K562 (cell line): ENCODE measurements around the gene DNER.

Experiments
- ATF1 ChIP-seq, 2 experiments: fragments of 450-650 bp in 1 of 2; IDR thresholded peaks; 2 replicates each; pipeline ENCODE4 v1.6.1; 2016; ENCODE audit warnings: missing compliant biosample characterization in 1 of 2, missing genetic modification characterization in 1 of 2
- BRD4 ChIP-seq: fragments of 200-600 bp; sonication (generic); IDR thresholded peaks from 2 replicates; pipeline ENCODE4 v1.6.1; 2017; ENCODE audit warnings: inconsistent platforms
- DPF2 ChIP-seq: fragments of 450-650 bp; IDR thresholded peaks from 2 replicates; pipeline ENCODE4 v1.6.1; 2016
- NR2C2 ChIP-seq, 2 experiments: fragments of 200-800 bp in 1 of 2; sonication (Bioruptor generic) in 1 of 2; sonication (generic) in 1 of 2; formaldehyde crosslinking in 1 of 2; IDR thresholded peaks; 2 replicates each; pipeline versions ENCODE4 v1.6.1 to v1.8.0; 2016 to 2022; ENCODE audit warnings: mild to moderate bottlenecking in 1 of 2, missing compliant biosample characterization in 1 of 2, missing genetic modification characterization in 1 of 2, missing genetic modification reagents in 1 of 2
- RBFOX2 ChIP-seq: fragments of 200-400 bp; formaldehyde crosslinking; IDR thresholded peaks from 2 replicates; pipeline ENCODE4 v1.6.1; 2017; ENCODE audit warnings: low read depth, mild to moderate bottlenecking, low read length, moderate library complexity
- RFX5 ChIP-seq: IDR thresholded peaks from 2 replicates; pipeline ENCODE4 v1.6.1; 2011; ENCODE audit warnings: low read depth, mild to moderate bottlenecking, improper control_type of control experiment, low read length
- ZNF121 ChIP-seq: sonication (generic); formaldehyde crosslinking; conservative IDR thresholded peaks from 2 replicates; pipeline ENCODE4 v1.8.0; 2022; ENCODE audit warnings: missing genetic modification reagents
- TF ChIP-seq, protein P1 (sequence below): fragments of 450-650 bp; IDR thresholded peaks from 2 replicates; pipeline ENCODE4 v1.6.1; 2016
- TF ChIP-seq, protein P2 (sequence below), 2 experiments: fragments of 450-650 bp; formaldehyde crosslinking in 1 of 2; IDR thresholded peaks; 2 replicates each; pipeline versions ENCODE4 v1.4.0 to v1.6.1; 2014 to 2020; ENCODE audit warnings: mild to moderate bottlenecking in 2 of 2, borderline replicate concordance in 1 of 2, low read depth in 1 of 2
- TF ChIP-seq, protein P3 (sequence below): fragments of 150-350 bp; IDR thresholded peaks from 2 replicates; pipeline ENCODE4 v1.6.1; 2014; ENCODE audit warnings: low read depth, mild to moderate bottlenecking, low read length, borderline replicate concordance
- TF ChIP-seq, protein P4 (sequence below): fragments of 450-650 bp; IDR thresholded peaks from 2 replicates; pipeline ENCODE4 v1.6.1; 2018; ENCODE audit not compliant: partially characterized antibody

DNA sequence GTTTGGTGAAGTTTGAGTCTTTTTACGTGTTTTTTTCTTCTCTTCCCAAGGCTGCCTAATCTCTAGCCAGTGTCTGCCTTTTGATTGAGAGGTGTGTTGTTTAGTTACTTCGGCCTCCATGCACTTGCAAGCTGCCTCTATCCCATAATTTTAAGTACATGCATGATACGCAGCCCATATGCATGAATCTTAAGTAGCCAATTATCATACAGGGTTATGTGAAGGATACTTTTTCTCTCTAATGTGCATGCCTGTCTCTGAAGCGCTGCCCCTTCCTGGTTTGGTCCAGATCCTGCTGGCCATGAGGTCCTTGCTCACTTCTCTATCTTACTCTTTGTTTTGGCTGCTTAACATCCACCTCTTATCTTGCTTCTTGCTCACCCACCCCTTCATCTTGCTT is 369.4 kb downstream of the DNER start:
- TF ChIP-seq NR2C2 (CRISPR knock-in tag; IDR thresholded peaks at IDR 0.05) = no peak
- no peak for TF ChIP-seq NR2C2 (tag; IDR thresholded peaks at IDR 0.05)
- TF ChIP-seq, protein P1, sequence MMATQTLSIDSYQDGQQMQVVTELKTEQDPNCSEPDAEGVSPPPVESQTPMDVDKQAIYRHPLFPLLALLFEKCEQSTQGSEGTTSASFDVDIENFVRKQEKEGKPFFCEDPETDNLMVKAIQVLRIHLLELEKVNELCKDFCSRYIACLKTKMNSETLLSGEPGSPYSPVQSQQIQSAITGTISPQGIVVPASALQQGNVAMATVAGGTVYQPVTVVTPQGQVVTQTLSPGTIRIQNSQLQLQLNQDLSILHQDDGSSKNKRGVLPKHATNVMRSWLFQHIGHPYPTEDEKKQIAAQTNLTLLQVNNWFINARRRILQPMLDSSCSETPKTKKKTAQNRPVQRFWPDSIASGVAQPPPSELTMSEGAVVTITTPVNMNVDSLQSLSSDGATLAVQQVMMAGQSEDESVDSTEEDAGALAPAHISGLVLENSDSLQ = no peak
- no peak for TF ChIP-seq ATF1 (CRISPR knock-in tag; IDR thresholded peaks at IDR 0.05)
- no peak for TF ChIP-seq ATF1 (tag; IDR thresholded peaks at IDR 0.05)
- TF ChIP-seq, protein P2, sequence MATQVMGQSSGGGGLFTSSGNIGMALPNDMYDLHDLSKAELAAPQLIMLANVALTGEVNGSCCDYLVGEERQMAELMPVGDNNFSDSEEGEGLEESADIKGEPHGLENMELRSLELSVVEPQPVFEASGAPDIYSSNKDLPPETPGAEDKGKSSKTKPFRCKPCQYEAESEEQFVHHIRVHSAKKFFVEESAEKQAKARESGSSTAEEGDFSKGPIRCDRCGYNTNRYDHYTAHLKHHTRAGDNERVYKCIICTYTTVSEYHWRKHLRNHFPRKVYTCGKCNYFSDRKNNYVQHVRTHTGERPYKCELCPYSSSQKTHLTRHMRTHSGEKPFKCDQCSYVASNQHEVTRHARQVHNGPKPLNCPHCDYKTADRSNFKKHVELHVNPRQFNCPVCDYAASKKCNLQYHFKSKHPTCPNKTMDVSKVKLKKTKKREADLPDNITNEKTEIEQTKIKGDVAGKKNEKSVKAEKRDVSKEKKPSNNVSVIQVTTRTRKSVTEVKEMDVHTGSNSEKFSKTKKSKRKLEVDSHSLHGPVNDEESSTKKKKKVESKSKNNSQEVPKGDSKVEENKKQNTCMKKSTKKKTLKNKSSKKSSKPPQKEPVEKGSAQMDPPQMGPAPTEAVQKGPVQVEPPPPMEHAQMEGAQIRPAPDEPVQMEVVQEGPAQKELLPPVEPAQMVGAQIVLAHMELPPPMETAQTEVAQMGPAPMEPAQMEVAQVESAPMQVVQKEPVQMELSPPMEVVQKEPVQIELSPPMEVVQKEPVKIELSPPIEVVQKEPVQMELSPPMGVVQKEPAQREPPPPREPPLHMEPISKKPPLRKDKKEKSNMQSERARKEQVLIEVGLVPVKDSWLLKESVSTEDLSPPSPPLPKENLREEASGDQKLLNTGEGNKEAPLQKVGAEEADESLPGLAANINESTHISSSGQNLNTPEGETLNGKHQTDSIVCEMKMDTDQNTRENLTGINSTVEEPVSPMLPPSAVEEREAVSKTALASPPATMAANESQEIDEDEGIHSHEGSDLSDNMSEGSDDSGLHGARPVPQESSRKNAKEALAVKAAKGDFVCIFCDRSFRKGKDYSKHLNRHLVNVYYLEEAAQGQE (IDR thresholded peaks at IDR 0.05; ENCODE audit: borderline replicate concordance) = no peak
- TF ChIP-seq, protein P2 (CRISPR knock-in tag; IDR thresholded peaks at IDR 0.05; ENCODE audit: low read depth) = no peak
- TF ChIP-seq DPF2 = no peak
- TF ChIP-seq, protein P3, sequence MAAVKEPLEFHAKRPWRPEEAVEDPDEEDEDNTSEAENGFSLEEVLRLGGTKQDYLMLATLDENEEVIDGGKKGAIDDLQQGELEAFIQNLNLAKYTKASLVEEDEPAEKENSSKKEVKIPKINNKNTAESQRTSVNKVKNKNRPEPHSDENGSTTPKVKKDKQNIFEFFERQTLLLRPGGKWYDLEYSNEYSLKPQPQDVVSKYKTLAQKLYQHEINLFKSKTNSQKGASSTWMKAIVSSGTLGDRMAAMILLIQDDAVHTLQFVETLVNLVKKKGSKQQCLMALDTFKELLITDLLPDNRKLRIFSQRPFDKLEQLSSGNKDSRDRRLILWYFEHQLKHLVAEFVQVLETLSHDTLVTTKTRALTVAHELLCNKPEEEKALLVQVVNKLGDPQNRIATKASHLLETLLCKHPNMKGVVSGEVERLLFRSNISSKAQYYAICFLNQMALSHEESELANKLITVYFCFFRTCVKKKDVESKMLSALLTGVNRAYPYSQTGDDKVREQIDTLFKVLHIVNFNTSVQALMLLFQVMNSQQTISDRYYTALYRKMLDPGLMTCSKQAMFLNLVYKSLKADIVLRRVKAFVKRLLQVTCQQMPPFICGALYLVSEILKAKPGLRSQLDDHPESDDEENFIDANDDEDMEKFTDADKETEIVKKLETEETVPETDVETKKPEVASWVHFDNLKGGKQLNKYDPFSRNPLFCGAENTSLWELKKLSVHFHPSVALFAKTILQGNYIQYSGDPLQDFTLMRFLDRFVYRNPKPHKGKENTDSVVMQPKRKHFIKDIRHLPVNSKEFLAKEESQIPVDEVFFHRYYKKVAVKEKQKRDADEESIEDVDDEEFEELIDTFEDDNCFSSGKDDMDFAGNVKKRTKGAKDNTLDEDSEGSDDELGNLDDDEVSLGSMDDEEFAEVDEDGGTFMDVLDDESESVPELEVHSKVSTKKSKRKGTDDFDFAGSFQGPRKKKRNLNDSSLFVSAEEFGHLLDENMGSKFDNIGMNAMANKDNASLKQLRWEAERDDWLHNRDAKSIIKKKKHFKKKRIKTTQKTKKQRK = no peak
- no peak for TF ChIP-seq ZNF121 (CRISPR knock-in tag)
- TF ChIP-seq, protein P4, sequence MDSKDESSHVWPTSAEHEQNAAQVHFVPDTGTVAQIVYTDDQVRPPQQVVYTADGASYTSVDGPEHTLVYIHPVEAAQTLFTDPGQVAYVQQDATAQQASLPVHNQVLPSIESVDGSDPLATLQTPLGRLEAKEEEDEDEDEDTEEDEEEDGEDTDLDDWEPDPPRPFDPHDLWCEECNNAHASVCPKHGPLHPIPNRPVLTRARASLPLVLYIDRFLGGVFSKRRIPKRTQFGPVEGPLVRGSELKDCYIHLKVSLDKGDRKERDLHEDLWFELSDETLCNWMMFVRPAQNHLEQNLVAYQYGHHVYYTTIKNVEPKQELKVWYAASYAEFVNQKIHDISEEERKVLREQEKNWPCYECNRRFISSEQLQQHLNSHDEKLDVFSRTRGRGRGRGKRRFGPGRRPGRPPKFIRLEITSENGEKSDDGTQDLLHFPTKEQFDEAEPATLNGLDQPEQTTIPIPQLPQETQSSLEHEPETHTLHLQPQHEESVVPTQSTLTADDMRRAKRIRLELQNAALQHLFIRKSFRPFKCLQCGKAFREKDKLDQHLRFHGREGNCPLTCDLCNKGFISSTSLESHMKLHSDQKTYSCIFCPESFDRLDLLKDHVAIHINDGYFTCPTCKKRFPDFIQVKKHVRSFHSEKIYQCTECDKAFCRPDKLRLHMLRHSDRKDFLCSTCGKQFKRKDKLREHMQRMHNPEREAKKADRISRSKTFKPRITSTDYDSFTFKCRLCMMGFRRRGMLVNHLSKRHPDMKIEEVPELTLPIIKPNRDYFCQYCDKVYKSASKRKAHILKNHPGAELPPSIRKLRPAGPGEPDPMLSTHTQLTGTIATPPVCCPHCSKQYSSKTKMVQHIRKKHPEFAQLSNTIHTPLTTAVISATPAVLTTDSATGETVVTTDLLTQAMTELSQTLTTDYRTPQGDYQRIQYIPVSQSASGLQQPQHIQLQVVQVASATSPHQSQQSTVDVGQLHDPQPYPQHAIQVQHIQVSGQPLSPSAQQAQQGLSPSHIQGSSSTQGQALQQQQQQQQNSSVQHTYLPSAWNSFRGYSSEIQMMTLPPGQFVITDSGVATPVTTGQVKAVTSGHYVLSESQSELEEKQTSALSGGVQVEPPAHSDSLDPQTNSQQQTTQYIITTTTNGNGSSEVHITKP = no peak
- TF ChIP-seq BRD4 = no peak
- TF ChIP-seq RBFOX2 = no peak
- TF ChIP-seq RFX5 = no peak
